Measurements from ENCODE around the gene ZNF41.
"Not testable (repeated sequence)": the region's sequence is repeated elsewhere in the genome, so short reads cannot be mapped to it uniquely, and the experiment has no call there.

The ZNF41 gene

GRCh38 chrX:47482512-47483305 is at the start of gene ZNF41:
TSS of gene ZNF41 (minus strand) at chrX:47483222. CDS start at chrX:47467481, 15,741 bp downstream.
- Histone ChIP-seq H3K36me3 (ENCODE audit: control insufficient read depth in 2 of 2, insufficient read depth in 2 of 2, low read length in 2 of 2) (no peaks in the 10 kb centered on the region), H3K9me3 (ENCODE audit: control insufficient read depth in 2 of 2, low read length in 2 of 2) (no peaks in the 10 kb centered on the region), H3K4me1 (ENCODE audit: control insufficient read depth in 2 of 2, insufficient read depth in 2 of 2, low read length in 2 of 2) (peaks cover 7 to 8% of the 10 kb centered on the region in 2 donors), H3K27ac (ENCODE audit: low read depth in 2 of 2, low read length in 2 of 2) (peak within 1 kb of the TSS; percentile 88 to 92), H3K9ac (ENCODE audit: low read depth in 1 of 2, low read length in 2 of 2) (peak within 1 kb of the TSS; percentile 77 to 80), H3K27me3 (ENCODE audit: control insufficient read depth in 2 of 2, insufficient read depth in 2 of 2, low read length in 2 of 2) (peaks cover 0 to 2% of the 10 kb centered on the region in 2 donors), H3K4me3 (ENCODE audit: low read length in 2 of 2) (peak within 1 kb of the TSS; percentile 76 to 84)

GRCh38 chrX:47530049-47530448 is 47.0 kb upstream of the ZNF41 start:
- Histone ChIP-seq H3K9me3 (ENCODE audit: control insufficient read depth in 2 of 2, low read length in 2 of 2) (no peaks in the 10 kb centered on the region), H3K27ac (ENCODE audit: low read depth in 2 of 2, low read length in 2 of 2) (no peak overlapping the region), H3K4me1 (ENCODE audit: control insufficient read depth in 2 of 2, insufficient read depth in 2 of 2, low read length in 2 of 2) (no peaks in the 10 kb centered on the region), H3K27me3 (ENCODE audit: control insufficient read depth in 2 of 2, insufficient read depth in 2 of 2, low read length in 2 of 2) (no peaks in the 10 kb centered on the region), H3K4me3 (ENCODE audit: low read length in 2 of 2) (no peak overlapping the region), H3K9ac (ENCODE audit: low read depth in 1 of 2, low read length in 2 of 2) (no peak overlapping the region), H3K36me3 (ENCODE audit: control insufficient read depth in 2 of 2, insufficient read depth in 2 of 2, low read length in 2 of 2) (no peaks in the 10 kb centered on the region)

- Histone ChIP-seq H3K36me3 (ENCODE audit: control insufficient read depth in 2 of 2, insufficient read depth in 2 of 2, low read length in 2 of 2) (no peaks in the 10 kb centered on the region), H3K9me3 (ENCODE audit: control insufficient read depth in 2 of 2, low read length in 2 of 2) (no peaks in the 10 kb centered on the region), H3K9ac (ENCODE audit: low read depth in 1 of 2, low read length in 2 of 2) (no peak overlapping the region), H3K4me3 (ENCODE audit: low read length in 2 of 2) (no peak overlapping the region), H3K4me1 (ENCODE audit: control insufficient read depth in 2 of 2, insufficient read depth in 2 of 2, low read length in 2 of 2) (no peaks in the 10 kb centered on the region), H3K27me3 (ENCODE audit: control insufficient read depth in 2 of 2, insufficient read depth in 2 of 2, low read length in 2 of 2) (no peaks in the 10 kb centered on the region), H3K27ac (ENCODE audit: low read depth in 2 of 2, low read length in 2 of 2) (no peak overlapping the region)
Measured at GRCh38 chrX:47529548-47529947, 46.5 kb upstream of the ZNF41 start.

- Histone ChIP-seq H3K4me3 (ENCODE audit: low read length in 2 of 2) (peak overlapping the region; percentile 57 to 60), H3K27ac (ENCODE audit: low read depth in 2 of 2, low read length in 2 of 2) (no peak overlapping the region), H3K36me3 (ENCODE audit: control insufficient read depth in 2 of 2, insufficient read depth in 2 of 2, low read length in 2 of 2) (no peaks in the 10 kb centered on the region), H3K27me3 (ENCODE audit: control insufficient read depth in 2 of 2, insufficient read depth in 2 of 2, low read length in 2 of 2) (no peaks in the 10 kb centered on the region), H3K9me3 (ENCODE audit: control insufficient read depth in 2 of 2, low read length in 2 of 2) (no peaks in the 10 kb centered on the region), H3K4me1 (ENCODE audit: control insufficient read depth in 2 of 2, insufficient read depth in 2 of 2, low read length in 2 of 2) (peaks cover 0 to 4% of the 10 kb centered on the region in 2 donors), H3K9ac (ENCODE audit: low read depth in 1 of 2, low read length in 2 of 2) (peak overlapping the region in 1 of 2 donors; percentile 34)
Measured at GRCh38 chrX:47523713-47524166, 40.7 kb upstream of the ZNF41 start.

- H3K9me3 ChIP-seq (ENCODE audit: control insufficient read depth in 2 of 2, low read length in 2 of 2) = no peaks in the 10 kb centered on the region
- H3K4me1 ChIP-seq (ENCODE audit: control insufficient read depth in 2 of 2, insufficient read depth in 2 of 2, low read length in 2 of 2) = peaks cover 0 to 4% of the 10 kb centered on the region in 2 donors
- no peaks in the 10 kb centered on the region for H3K36me3 ChIP-seq (ENCODE audit: control insufficient read depth in 2 of 2, insufficient read depth in 2 of 2, low read length in 2 of 2)
- H3K27me3 ChIP-seq (ENCODE audit: control insufficient read depth in 2 of 2, insufficient read depth in 2 of 2, low read length in 2 of 2) = peaks cover 0 to under 1% of the 10 kb centered on the region in 2 donors
- H3K4me3 ChIP-seq (ENCODE audit: low read length in 2 of 2) = peak overlapping the region; percentile 57 to 71
- peak overlapping the region in 1 of 2 donors; percentile 21 for H3K9ac ChIP-seq (ENCODE audit: low read depth in 1 of 2, low read length in 2 of 2)
- no peak overlapping the region for H3K27ac ChIP-seq (ENCODE audit: low read depth in 2 of 2, low read length in 2 of 2)
Measured at GRCh38 chrX:47523297-47523696, 40.3 kb upstream of the ZNF41 start.

GRCh38 chrX:47518144-47518543 is 35.1 kb upstream of the ZNF41 start:
- no peaks in the 10 kb centered on the region for H3K36me3 ChIP-seq (ENCODE audit: control insufficient read depth in 2 of 2, insufficient read depth in 2 of 2, low read length in 2 of 2)

GRCh38 chrX:47515941-47516665 is 33.1 kb upstream of the ZNF41 start:
- Histone ChIP-seq H3K36me3 (ENCODE audit: control insufficient read depth in 2 of 2, insufficient read depth in 2 of 2, low read length in 2 of 2) (no peaks in the 10 kb centered on the region), H3K4me3 (ENCODE audit: low read length in 2 of 2) (no peak overlapping the region)

More at GRCh38 chrX:47518144-47518543, 35.1 kb upstream of the ZNF41 start:
- Histone ChIP-seq H3K4me3 (ENCODE audit: low read length in 2 of 2) (no peak overlapping the region), H3K27ac (ENCODE audit: low read depth in 2 of 2, low read length in 2 of 2) (no peak overlapping the region), H3K9me3 (ENCODE audit: control insufficient read depth in 2 of 2, low read length in 2 of 2) (no peaks in the 10 kb centered on the region), H3K27me3 (ENCODE audit: control insufficient read depth in 2 of 2, insufficient read depth in 2 of 2, low read length in 2 of 2) (peaks cover 0 to 3% of the 10 kb centered on the region in 2 donors), H3K9ac (ENCODE audit: low read depth in 1 of 2, low read length in 2 of 2) (no peak overlapping the region), H3K4me1 (ENCODE audit: control insufficient read depth in 2 of 2, insufficient read depth in 2 of 2, low read length in 2 of 2) (no peaks in the 10 kb centered on the region)

GRCh38 chrX:47514533-47515235 is 31.7 kb upstream of the ZNF41 start:
- Histone ChIP-seq H3K9me3 (ENCODE audit: control insufficient read depth in 2 of 2, low read length in 2 of 2) (no peaks in the 10 kb centered on the region), H3K4me3 (ENCODE audit: low read length in 2 of 2) (no peak overlapping the region), H3K27me3 (ENCODE audit: control insufficient read depth in 2 of 2, insufficient read depth in 2 of 2, low read length in 2 of 2) (peaks cover 0 to 3% of the 10 kb centered on the region in 2 donors), H3K9ac (ENCODE audit: low read depth in 1 of 2, low read length in 2 of 2) (no peak overlapping the region), H3K36me3 (ENCODE audit: control insufficient read depth in 2 of 2, insufficient read depth in 2 of 2, low read length in 2 of 2) (no peaks in the 10 kb centered on the region), H3K27ac (ENCODE audit: low read depth in 2 of 2, low read length in 2 of 2) (no peak overlapping the region), H3K4me1 (ENCODE audit: control insufficient read depth in 2 of 2, insufficient read depth in 2 of 2, low read length in 2 of 2) (no peaks in the 10 kb centered on the region)

More at GRCh38 chrX:47515941-47516665, 33.1 kb upstream of the ZNF41 start:
- H3K27ac ChIP-seq (ENCODE audit: low read depth in 2 of 2, low read length in 2 of 2) = no peak overlapping the region
- no peak overlapping the region for H3K9ac ChIP-seq (ENCODE audit: low read depth in 1 of 2, low read length in 2 of 2)
- H3K27me3 ChIP-seq (ENCODE audit: control insufficient read depth in 2 of 2, insufficient read depth in 2 of 2, low read length in 2 of 2) = peaks cover 0 to 3% of the 10 kb centered on the region in 2 donors
- no peaks in the 10 kb centered on the region for H3K4me1 ChIP-seq (ENCODE audit: control insufficient read depth in 2 of 2, insufficient read depth in 2 of 2, low read length in 2 of 2)
- no peaks in the 10 kb centered on the region for H3K9me3 ChIP-seq (ENCODE audit: control insufficient read depth in 2 of 2, low read length in 2 of 2)

- H3K9ac ChIP-seq (ENCODE audit: low read depth in 1 of 2, low read length in 2 of 2); H3K36me3 ChIP-seq (ENCODE audit: control insufficient read depth in 2 of 2, insufficient read depth in 2 of 2, low read length in 2 of 2); H3K27ac ChIP-seq (ENCODE audit: low read depth in 2 of 2, low read length in 2 of 2); H3K27me3 ChIP-seq (ENCODE audit: control insufficient read depth in 2 of 2, insufficient read depth in 2 of 2, low read length in 2 of 2); H3K4me1 ChIP-seq (ENCODE audit: control insufficient read depth in 2 of 2, insufficient read depth in 2 of 2, low read length in 2 of 2); H3K9me3 ChIP-seq (ENCODE audit: control insufficient read depth in 2 of 2, low read length in 2 of 2): not testable (repeated sequence)
- H3K4me3 ChIP-seq (ENCODE audit: low read length in 2 of 2) = peak overlapping the region in 1 of 2 donors; percentile 45
Measured at GRCh38 chrX:47513034-47513965, 30.3 kb upstream of the ZNF41 start.
